CD4-positive, alpha-beta T cell (primary cell): ENCODE data around the gene BCL3. TPM values are rescaled to one million over a fixed set of nuclear protein-coding genes. Genes with fewer than 3 reads are reported as not detected.

Experiments used
- ATAC-seq: fragments of 200-7000 bp; cut with Tn5 transposase; one replicate; pipeline ENCODE4 v1.10.0; 2022; ENCODE audit warnings: mild to moderate bottlenecking; ENCODE audit not compliant: poor library complexity
- CTCF ChIA-PET: fragments of 350-600 bp; sonication (Branson Sonifier 250); formaldehyde crosslinking; loops from one replicate; lab custom pipeline; 2021; ENCODE audit warnings: antibody characterized with exemption, inconsistent platforms; lab: Charles Lee
- POLR2A ChIA-PET: fragments of 350-600 bp; sonication (Branson Sonifier 250); formaldehyde crosslinking; loops from one replicate; lab custom pipeline; 2021; ENCODE audit warnings: antibody characterized with exemption, inconsistent platforms; lab: Charles Lee
- DNase-seq, 14 experiments: peaks; one replicate each; pipeline ENCODE4 v3.0.0-alpha.2; 2013 to 2020; ENCODE audit warnings: mixed read lengths in 2 of 14
- H3K27ac ChIP-seq, 2 donors: one replicate each; pipeline versions ENCODE4 v1.5.1 to v1.7.0; 2013; ENCODE audit warnings: low read length in 2 of 2, low read depth in 1 of 2, mild to moderate bottlenecking in 1 of 2
- H3K27me3 ChIP-seq, 2 experiments: 1 replicate in 1 of 2; 2 replicates in 1 of 2; pipeline versions ENCODE4 v1.6.1 to v1.7.0; 2013; ENCODE audit warnings: low read length in 2 of 2, control low read depth in 1 of 2, mild to moderate bottlenecking in 1 of 2, moderate library complexity in 1 of 2; ENCODE audit not compliant: insufficient read depth in 2 of 2, control insufficient read depth in 1 of 2
- H3K36me3 ChIP-seq: one replicate; pipeline ENCODE4 v1.6.1; 2013; ENCODE audit warnings: low read length, control low read depth; ENCODE audit not compliant: insufficient read depth
- H3K4me1 ChIP-seq: one replicate; pipeline ENCODE4 v1.6.1; 2013; ENCODE audit warnings: low read length, control low read depth; ENCODE audit not compliant: insufficient read depth
- H3K4me3 ChIP-seq: one replicate; pipeline ENCODE4 v1.5.1; 2013; ENCODE audit warnings: mild to moderate bottlenecking, low read length, moderate library complexity
- H3K9me3 ChIP-seq, 2 experiments: 1 replicate in 1 of 2; 2 replicates in 1 of 2; pipeline versions ENCODE4 v1.6.1 to v1.7.0; 2013; ENCODE audit warnings: low read length in 2 of 2, mild to moderate bottlenecking in 2 of 2, control low read depth in 1 of 2, moderate library complexity in 1 of 2; ENCODE audit not compliant: control insufficient read depth in 1 of 2, insufficient read depth in 1 of 2
- H3K27ac Mint-ChIP-seq: one replicate; pipeline ENCODE4 v1.8.0; 2020; ENCODE audit warnings: mixed read lengths
- H3K27me3 Mint-ChIP-seq: one replicate; pipeline ENCODE4 v1.8.0; 2021; ENCODE audit warnings: mixed read lengths
- H3K36me3 Mint-ChIP-seq: one replicate; pipeline ENCODE4 v1.8.0; 2021; ENCODE audit warnings: low read depth, mixed read lengths
- H3K4me1 Mint-ChIP-seq: one replicate; pipeline ENCODE4 v1.8.0; 2021; ENCODE audit warnings: low read depth, mixed read lengths
- H3K4me3 Mint-ChIP-seq: one replicate; pipeline ENCODE4 v1.8.0; 2020; ENCODE audit warnings: mild to moderate bottlenecking, mixed read lengths
- H3K9me3 Mint-ChIP-seq: one replicate; pipeline ENCODE4 v1.8.0; 2020; ENCODE audit warnings: mixed read lengths
- CTCF ChIP-seq: fragments of 200-600 bp; IDR thresholded peaks from one replicate; pipeline ENCODE4 v1.8.0; 2022; ENCODE audit warnings: antibody characterized with exemption, mild to moderate bottlenecking
- intact Hi-C, 2 experiments: fragments of 100-400 bp; cut with DNase I in 1 of 2; cut with micrococcal nuclease in 1 of 2; formaldehyde crosslinking; loops; one replicate each; pipeline versions ENCODE4 v1.15.1 to v1.9.0; 2023 to 2025; cut with DNase I, micrococcal nuclease
- total RNA-seq, 174 experiments: library from RNA in 2 of 174; stranded (reverse) in 2 of 174; gene quantifications; one replicate each; pipeline ENCODE4 v1.2.3 and lab custom pipeline; 2021 to 2026

The BCL3 gene
- total RNA-seq, 2 experiments from 2014 or later = 90.9 to 97.1 TPM

- Mint-ChIP-seq H3K4me1 (peaks cover 6% of the 10 kb centered on the region), H3K4me3 (no peak overlapping the region), H3K27me3 (peaks cover 6% of the 10 kb centered on the region), H3K27ac (no peak overlapping the region), H3K36me3 (no peaks in the 10 kb centered on the region), H3K9me3 (no peaks in the 10 kb centered on the region)
- TF ChIP-seq CTCF = no peak
- ChIA-PET POLR2A (no interaction called here), CTCF (interaction anchor here (1.6 to 2.0 kb wide), 2 partner anchors 33 to 62 kb away, joined by 4 read pairs; no protein-coding TSS in a partner anchor)
- no peaks in the 10 kb centered on the region for H3K27me3 ChIP-seq
- ATAC-seq = no peak
- peaks cover 7% of the 10 kb centered on the region for H3K4me1 ChIP-seq
- no peak overlapping the region for H3K4me3 ChIP-seq
- DNase-seq = no peak
- H3K27ac ChIP-seq = no peak overlapping the region
- H3K9me3 ChIP-seq = no peaks in the 10 kb centered on the region
- intact Hi-C loops = no loop called here
- no peaks in the 10 kb centered on the region for H3K36me3 ChIP-seq
Measured at GRCh38 chr19:44785993-44786392, 37.5 kb downstream of the BCL3 start.

- Histone ChIP-seq H3K4me3 (no peak overlapping the region), H3K27ac (no peak overlapping the region), H3K36me3 (no peaks in the 10 kb centered on the region), H3K9me3 (no peaks in the 10 kb centered on the region), H3K4me1 (peaks cover 7% of the 10 kb centered on the region), H3K27me3 (no peaks in the 10 kb centered on the region)
- TF ChIP-seq CTCF = no peak
- no peak for ATAC-seq
- ChIA-PET CTCF (no interaction called here), POLR2A (no interaction called here)
- Mint-ChIP-seq H3K27ac (no peak overlapping the region), H3K27me3 (peaks cover 6% of the 10 kb centered on the region), H3K4me1 (peaks cover 6% of the 10 kb centered on the region), H3K9me3 (no peaks in the 10 kb centered on the region), H3K4me3 (no peak overlapping the region), H3K36me3 (no peaks in the 10 kb centered on the region)
- intact Hi-C loops = no loop called here
- DNase-seq = no peak
Measured at GRCh38 chr19:44788971-44789370, 40.5 kb downstream of the BCL3 start.

- Mint-ChIP-seq H3K27me3 (no peaks in the 10 kb centered on the region), H3K27ac (no peak overlapping the region), H3K4me1 (no peaks in the 10 kb centered on the region), H3K36me3 (no peaks in the 10 kb centered on the region), H3K4me3 (no peak overlapping the region), H3K9me3 (no peaks in the 10 kb centered on the region)
- TF ChIP-seq CTCF = no peak
- no peak for ATAC-seq
- no peak for DNase-seq
- Histone ChIP-seq H3K27me3 (no peaks in the 10 kb centered on the region), H3K36me3 (no peaks in the 10 kb centered on the region), H3K27ac (no peak overlapping the region), H3K4me3 (no peak overlapping the region), H3K9me3 (no peaks in the 10 kb centered on the region), H3K4me1 (no peaks in the 10 kb centered on the region)
- intact Hi-C loops = no loop called here
- POLR2A ChIA-PET = no interaction called here
- CTCF ChIA-PET = interaction anchor here (0.6 kb wide), 1 partner anchor 34 kb away, joined by 3 read pairs; no protein-coding TSS in a partner anchor
Measured at GRCh38 chr19:44789943-44790483, 41.5 kb downstream of the BCL3 start.
